Uterus (tissue), 4 donors: Measurements from ENCODE around the gene SUGP2. TPM values are rescaled to one million over a fixed set of nuclear protein-coding genes. Genes with fewer than 3 reads are reported as not detected.

Experiments
- DNase-seq, 2 donors: peaks; one replicate each; pipeline ENCODE4 v3.0.0-alpha.2; 2019 to 2020
- H3K27ac ChIP-seq, 2 donors: fragments of 200-600 bp; sonication (generic); 1 replicate in 1 of 2; 2 replicates in 1 of 2; pipeline ENCODE4 v1.5.1; 2016 to 2018
- H3K27me3 ChIP-seq, 2 donors: fragments of 200-600 bp; sonication (generic); one replicate each; pipeline ENCODE4 v1.5.1; 2018 to 2019; ENCODE audit warnings: control low read depth in 1 of 2
- H3K36me3 ChIP-seq, 2 donors: fragments of 200-600 bp; sonication (generic); one replicate each; pipeline ENCODE4 v1.5.1; 2019; ENCODE audit warnings: control low read depth in 1 of 2
- H3K4me1 ChIP-seq, 2 donors: fragments of 200-600 bp; sonication (generic); one replicate each; pipeline ENCODE4 v1.5.1; 2018 to 2019; ENCODE audit warnings: control low read depth in 1 of 2
- H3K4me3 ChIP-seq, 2 donors: fragments of 200-600 bp; sonication (generic); 1 replicate in 1 of 2; 2 replicates in 1 of 2; pipeline ENCODE4 v1.5.1; 2018 to 2019; ENCODE audit warnings: mild to moderate bottlenecking in 1 of 2
- H3K9me3 ChIP-seq, 2 donors: fragments of 200-600 bp; sonication (generic); one replicate each; pipeline ENCODE4 v1.5.1; 2019; ENCODE audit warnings: control low read depth in 1 of 2
- POLR2A ChIP-seq, 2 donors: fragments of 450-650 bp; IDR thresholded peaks; one replicate each; pipeline ENCODE4 v1.6.1; 2016; ENCODE audit warnings: antibody characterized with exemption in 2 of 2, mild to moderate bottlenecking in 1 of 2, moderate library complexity in 1 of 2
- intact Hi-C: fragments of 100-400 bp; cut with DNase I; formaldehyde crosslinking; loops from one replicate; pipeline ENCODE4 v1.15.1; 2023; ENCODE audit warnings: low total_unique reads
- total RNA-seq, 4 donors: library from RNA; depleted of rRNA in 3 of 4; stranded (reverse); fragments of >200 nt in 3 of 4; gene quantifications; one replicate each; pipeline versions ENCODE4 v1.1.0 to v1.2.4, GENCODE V29; 2014 to 2023
- TF ChIP-seq, protein P1 (sequence below), 4 experiments: fragments of 200-600 bp in 2 of 4; fragments of 450-650 bp in 2 of 4; sonication (generic) in 2 of 4; IDR thresholded peaks; one replicate each; pipeline ENCODE4 v1.5.1; 2016 to 2019; ENCODE audit warnings: antibody characterized with exemption in 4 of 4, mild to moderate bottlenecking in 2 of 4, moderate library complexity in 1 of 4
- donor health status: DM: yes; HTN: yes; CAD: no.

Gene SUGP2
- total RNA-seq, 4 donors from 2014 or later: 22.5 to 95.8 (median 53.7) TPM

DNA sequence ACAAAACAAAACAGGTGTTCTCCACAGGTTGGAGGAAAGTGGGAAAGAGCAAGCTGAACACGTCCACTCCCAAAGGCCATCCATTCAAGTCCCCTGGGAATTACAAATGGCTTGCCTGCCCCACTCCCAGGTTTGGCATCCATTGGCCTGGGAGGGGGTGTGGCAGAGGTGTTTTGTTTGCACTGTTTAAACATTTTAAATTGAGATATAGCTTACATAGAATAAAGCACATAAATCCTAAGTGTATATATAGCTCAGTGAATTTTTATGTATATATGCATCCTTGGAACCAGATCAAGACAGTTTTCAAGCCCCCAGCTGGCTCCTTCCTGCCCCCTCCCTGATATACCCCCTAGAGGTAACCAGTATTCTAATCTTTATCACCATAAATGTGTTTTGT is 43.2 kb upstream of the SUGP2 start:
- Histone ChIP-seq H3K4me3 (no peak overlapping the region), H3K4me1 (no peaks in the 10 kb centered on the region), H3K27ac (no peak overlapping the region), H3K27me3 (no peaks in the 10 kb centered on the region), H3K36me3 (no peaks in the 10 kb centered on the region), H3K9me3 (no peaks in the 10 kb centered on the region)
- TF ChIP-seq, protein P1, sequence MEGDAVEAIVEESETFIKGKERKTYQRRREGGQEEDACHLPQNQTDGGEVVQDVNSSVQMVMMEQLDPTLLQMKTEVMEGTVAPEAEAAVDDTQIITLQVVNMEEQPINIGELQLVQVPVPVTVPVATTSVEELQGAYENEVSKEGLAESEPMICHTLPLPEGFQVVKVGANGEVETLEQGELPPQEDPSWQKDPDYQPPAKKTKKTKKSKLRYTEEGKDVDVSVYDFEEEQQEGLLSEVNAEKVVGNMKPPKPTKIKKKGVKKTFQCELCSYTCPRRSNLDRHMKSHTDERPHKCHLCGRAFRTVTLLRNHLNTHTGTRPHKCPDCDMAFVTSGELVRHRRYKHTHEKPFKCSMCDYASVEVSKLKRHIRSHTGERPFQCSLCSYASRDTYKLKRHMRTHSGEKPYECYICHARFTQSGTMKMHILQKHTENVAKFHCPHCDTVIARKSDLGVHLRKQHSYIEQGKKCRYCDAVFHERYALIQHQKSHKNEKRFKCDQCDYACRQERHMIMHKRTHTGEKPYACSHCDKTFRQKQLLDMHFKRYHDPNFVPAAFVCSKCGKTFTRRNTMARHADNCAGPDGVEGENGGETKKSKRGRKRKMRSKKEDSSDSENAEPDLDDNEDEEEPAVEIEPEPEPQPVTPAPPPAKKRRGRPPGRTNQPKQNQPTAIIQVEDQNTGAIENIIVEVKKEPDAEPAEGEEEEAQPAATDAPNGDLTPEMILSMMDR (IDR thresholded peaks at IDR 0.05): no peak
- TF ChIP-seq POLR2A (IDR thresholded peaks at IDR 0.05): no peak
- DNase-seq: no peak
- intact Hi-C loops: no loop called here

GRCh38 chr19:19075126-19075525 is 41.8 kb upstream of the SUGP2 start:
- TF ChIP-seq, protein P1 (IDR thresholded peaks at IDR 0.05): no peak
- no peak for TF ChIP-seq POLR2A (IDR thresholded peaks at IDR 0.05)
- H3K27me3 ChIP-seq: no peaks in the 10 kb centered on the region
- H3K36me3 ChIP-seq: no peaks in the 10 kb centered on the region
- no peak for DNase-seq
- intact Hi-C loops: no loop called here
- H3K4me1 ChIP-seq: no peaks in the 10 kb centered on the region
- H3K9me3 ChIP-seq: no peaks in the 10 kb centered on the region
- no peak overlapping the region for H3K4me3 ChIP-seq
- no peak overlapping the region for H3K27ac ChIP-seq

DNA sequence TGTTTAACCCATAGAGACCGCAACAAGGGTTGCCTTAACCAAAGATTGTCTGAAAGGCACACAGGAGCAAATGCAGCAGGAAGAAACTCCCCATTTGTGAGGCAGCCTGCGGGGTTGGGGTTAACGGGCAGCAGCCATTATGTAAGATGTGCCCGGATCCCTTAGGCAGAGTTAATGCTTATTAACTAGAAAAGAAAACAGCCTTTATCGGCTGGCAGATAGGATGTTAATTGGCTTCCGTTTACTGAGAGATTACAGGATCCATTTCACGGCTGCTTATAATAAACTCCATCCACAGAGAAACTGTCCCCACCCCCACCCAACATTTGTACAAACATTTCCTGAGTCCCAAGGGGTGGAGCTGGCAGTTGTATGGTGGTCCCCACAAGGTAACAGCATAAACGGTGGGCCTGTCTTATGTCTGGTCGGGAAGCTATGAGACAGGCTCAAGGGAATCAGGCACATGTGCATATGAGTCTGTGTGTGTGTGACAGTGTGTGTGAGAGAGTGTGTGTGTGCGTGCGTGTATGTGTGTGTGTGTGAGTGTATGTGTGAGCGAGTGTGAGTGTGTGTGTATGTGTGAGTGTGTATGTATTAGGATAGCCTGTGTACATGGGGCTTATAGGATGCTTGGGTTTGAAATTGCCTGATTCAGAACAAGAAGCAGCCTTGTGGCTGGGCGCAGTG is 41.0 kb upstream of the SUGP2 start:
- H3K36me3 ChIP-seq: no peaks in the 10 kb centered on the region
- TF ChIP-seq, protein P1 (IDR thresholded peaks at IDR 0.05): no peak
- TF ChIP-seq POLR2A (IDR thresholded peaks at IDR 0.05): no peak
- H3K4me1 ChIP-seq: no peaks in the 10 kb centered on the region
- DNase-seq: no peak
- no peaks in the 10 kb centered on the region for H3K27me3 ChIP-seq
- H3K4me3 ChIP-seq: no peak overlapping the region
- intact Hi-C loops: no loop called here
- no peak overlapping the region for H3K27ac ChIP-seq
- no peaks in the 10 kb centered on the region for H3K9me3 ChIP-seq

DNA sequence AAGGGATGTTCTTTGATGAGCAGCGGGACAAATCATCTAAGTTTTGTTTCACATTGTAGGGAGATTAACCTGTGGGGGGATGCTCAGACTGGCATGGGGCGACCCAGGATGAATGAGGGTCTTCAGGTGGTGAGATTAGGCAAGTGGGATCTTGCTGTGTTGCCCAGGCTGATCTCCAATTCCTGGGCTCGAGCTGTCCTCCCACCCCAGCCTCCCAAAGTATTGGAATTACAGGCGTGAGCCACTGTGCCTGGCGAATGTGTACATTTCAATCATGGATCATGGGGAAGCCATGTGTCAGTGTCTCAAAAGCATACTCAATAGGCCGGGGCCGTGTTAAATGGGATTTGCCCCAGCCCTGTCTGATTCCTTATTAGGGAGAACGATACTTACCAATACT is 38.6 kb upstream of the SUGP2 start:
- intact Hi-C loops: no loop called here
- H3K36me3 ChIP-seq: no peaks in the 10 kb centered on the region
- H3K27me3 ChIP-seq: no peaks in the 10 kb centered on the region
- H3K4me1 ChIP-seq: no peaks in the 10 kb centered on the region
- no peak for DNase-seq
- H3K27ac ChIP-seq: no peak overlapping the region
- TF ChIP-seq, protein P1 (IDR thresholded peaks at IDR 0.05): no peak
- no peak for TF ChIP-seq POLR2A (IDR thresholded peaks at IDR 0.05)
- no peak overlapping the region for H3K4me3 ChIP-seq
- H3K9me3 ChIP-seq: no peaks in the 10 kb centered on the region

- peaks cover 0 to 4% of the 10 kb centered on the region in 2 donors for H3K4me1 ChIP-seq
- no peak overlapping the region for H3K27ac ChIP-seq
- intact Hi-C loops: no loop called here
- H3K36me3 ChIP-seq: no peaks in the 10 kb centered on the region
- DNase-seq: no peak
- no peaks in the 10 kb centered on the region for H3K9me3 ChIP-seq
- no peak for TF ChIP-seq POLR2A (IDR thresholded peaks at IDR 0.05)
- TF ChIP-seq, protein P1 (IDR thresholded peaks at IDR 0.05): no peak
- no peaks in the 10 kb centered on the region for H3K27me3 ChIP-seq
- H3K4me3 ChIP-seq: no peak overlapping the region
These were observed 35.6 kb upstream of the SUGP2 start for GRCh38 chr19:19068659-19069654.
